NCI-H2081 treated with DMSO at 0.1 percent for 48 hours (cell line): ENCODE results near the gene WIPI1.
"Not testable (repeated sequence)": the region's sequence is repeated elsewhere in the genome, so short reads cannot be mapped to it uniquely, and the experiment has no call there.

Experiments
- DNase-seq: peaks from one replicate; lab custom pipeline; 2025; lab: John Stamatoyannopoulos, UW

WIPI1 gene

DNA sequence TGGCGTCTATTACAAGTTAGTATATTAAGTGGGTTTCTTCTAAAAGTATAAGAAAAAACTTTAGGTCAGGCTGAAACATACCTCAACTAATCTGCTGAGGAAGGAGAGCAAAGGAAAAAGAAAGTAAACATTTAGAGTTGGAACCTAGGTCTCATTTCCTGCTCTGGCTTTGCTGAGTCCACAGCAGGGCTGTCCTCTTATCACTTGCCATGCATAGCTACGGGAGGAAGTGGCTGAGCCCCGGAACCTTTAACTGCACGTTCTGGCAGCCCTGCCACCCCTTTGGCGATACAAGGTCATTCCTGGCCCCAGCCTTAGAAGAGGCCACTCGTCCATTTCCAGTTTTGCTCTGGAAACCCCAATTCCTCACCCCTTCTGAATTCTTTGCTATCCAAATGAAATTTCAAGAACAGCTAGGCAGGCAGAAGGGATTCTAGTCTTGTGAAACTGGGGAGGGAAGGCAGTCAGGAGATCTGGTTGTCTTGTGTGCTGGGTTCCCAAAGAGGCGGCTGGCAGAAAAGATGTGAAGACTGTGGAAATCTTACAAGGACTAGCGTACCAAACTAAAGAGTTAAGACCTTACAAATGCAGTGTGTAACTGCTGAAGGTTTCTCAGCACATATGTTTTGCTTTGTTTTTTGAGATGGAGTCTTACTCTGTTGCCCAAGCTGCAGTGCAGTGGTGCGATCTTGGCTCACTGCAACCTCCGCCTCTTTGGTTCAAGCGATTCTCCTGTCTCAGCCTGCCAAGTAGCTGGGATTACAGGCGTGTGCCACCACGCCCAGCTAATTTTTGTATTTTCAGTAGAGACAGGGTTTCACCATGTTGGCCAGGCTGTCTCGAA, 19.1 kb downstream of the WIPI1 start:
- no peak for DNase-seq

DNA sequence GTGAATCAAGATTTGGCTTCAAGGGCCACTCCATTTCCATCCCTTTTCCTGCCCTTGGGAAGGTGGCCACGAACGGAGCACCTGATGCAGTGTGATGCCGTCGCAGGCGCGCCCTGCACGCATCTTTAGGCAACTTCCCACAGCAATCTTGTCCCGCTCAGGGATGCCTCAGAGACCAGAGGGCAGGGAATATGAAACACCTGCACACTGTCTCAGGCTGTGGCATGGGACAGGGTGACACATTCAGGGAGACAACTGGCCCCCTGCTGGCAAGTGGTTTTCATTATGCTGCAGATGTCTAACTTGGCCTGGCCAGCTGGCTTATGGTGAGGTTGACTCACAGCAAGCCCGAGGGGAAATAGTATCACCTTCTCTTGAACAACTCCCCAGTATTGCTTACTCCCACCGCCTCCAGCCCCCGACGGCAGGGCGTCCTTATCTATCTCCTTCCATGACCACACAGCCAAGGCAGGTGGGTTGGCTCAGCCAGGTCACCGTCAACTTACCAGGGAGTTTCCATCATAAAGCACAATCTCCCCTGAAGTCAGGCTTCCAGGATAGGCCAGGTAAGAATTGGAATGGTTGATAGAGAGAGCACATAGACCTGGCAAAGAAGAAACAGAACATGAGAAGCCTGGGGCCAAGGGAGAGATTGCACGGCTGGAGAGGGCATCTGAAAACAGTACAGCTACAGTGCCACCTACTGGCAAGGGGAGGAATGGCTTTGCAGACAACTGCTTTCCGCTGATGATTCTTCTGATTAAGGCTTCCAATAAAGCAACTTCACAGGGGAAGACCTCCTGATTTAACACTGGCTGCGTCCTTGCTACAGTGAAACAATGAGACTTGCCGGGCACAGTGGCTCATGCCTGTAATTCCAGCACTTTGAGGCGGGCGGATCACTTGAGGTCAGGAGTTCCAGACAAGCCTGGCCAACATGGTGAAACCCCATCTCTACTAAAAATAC, 21.1 kb downstream of the WIPI1 start:
- DNase-seq: peak; percentile 70

DNA sequence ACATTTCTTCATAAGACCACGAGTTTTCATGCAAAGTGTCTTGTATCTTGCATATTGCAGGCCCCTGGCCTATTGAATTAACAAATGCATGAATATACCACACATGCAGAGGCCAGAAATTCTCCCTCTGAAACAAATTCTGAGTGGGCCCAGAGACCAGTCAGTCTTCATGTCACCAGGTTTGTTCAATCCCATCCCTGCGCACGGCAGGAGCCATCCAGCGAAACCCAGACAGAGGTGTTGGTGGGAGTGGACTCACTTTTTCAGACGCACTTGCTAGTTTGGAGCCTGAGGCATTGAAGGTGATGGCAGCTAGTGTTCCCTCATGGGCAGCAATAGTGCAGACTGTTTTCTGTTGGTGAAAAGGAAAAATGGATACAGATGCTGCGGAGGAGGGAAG, 21.9 kb downstream of the WIPI1 start:
- no peak for DNase-seq

DNA sequence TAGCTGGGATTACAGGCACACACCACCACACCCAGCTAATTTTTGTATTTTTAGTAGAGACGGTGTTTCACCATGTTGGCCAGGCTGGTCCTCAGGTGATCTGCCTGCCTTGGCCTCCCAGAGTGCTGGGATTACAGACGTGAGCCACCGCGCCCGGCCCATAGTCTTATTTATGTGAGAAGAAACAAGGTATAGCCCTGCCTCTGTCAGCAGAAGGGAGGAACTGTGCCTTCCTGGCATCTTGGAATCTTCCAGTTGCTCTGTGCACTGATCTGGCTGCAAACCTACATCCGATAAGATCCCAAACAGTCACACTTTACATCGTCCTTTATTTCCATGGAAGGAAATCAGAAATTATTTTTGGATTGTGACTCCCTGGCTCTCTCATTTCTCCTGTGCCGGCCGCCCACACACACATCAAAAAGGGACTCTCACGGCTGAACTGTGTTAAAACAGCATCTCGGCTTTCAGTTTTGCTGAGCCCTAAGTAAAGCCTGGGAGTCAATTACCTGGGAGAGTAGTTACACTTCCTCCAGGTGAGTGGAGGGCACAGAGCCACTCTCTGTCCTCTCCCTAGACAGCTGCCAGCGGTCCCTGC, 23.3 kb downstream of the WIPI1 start:
- no peak for DNase-seq

DNA sequence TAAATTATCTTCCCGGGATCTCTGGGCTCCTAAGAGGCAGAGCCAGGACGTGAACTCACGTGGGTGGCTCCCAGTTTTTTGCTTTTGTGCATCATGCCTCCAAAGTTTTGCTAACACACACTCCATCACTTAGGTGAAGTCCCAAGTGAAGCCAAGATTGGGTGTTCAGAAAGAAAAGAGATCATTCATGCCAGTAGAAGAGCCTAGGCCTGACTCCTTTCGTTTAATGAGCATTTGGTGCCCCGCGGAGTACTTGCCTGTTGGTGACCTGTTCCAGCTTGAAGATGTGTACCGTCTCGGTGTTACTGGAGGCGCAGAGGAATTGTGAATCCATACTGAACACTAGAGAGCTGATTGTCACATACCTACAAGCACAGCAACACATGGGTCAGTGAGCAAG, 24.1 kb downstream of the WIPI1 start:
- no peak for DNase-seq

DNA sequence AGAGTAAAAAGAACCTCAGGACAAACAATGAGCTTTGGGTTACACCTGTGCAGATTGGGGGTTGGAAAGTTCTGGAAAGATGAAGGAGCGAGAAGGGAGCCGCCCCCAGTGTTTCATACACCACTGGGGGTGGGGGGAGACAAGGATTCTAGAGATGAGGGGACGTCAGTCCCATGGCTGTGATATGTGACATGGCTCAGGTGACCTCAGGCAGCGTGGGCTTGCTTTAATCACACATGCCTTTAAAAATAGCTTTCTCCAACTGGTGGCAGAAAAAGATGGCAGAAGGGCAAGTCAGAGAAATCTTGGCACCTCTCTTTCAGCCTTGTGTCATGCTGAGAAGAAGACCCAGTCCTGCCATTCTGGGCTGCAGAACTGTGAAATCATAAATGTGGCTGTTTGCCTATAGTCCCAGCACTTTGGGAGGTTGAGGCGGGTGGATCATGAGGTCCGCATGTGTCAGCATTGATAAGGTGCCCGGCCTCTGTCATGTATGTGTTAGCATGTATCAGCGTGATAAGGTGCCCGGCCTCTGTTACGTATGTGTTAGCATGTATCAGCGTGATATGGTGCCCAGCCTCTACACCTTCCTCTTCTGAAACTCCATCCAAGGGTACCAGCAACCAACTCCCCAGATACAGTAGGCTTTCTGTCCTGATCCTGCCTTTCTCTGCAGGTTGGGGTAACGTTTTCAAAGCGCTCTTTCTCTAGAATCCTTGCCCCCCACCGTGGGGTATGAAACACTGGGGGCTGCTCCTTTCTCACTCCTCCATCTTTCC, 25.0 kb downstream of the WIPI1 start:
- DNase-seq: no peak

DNA sequence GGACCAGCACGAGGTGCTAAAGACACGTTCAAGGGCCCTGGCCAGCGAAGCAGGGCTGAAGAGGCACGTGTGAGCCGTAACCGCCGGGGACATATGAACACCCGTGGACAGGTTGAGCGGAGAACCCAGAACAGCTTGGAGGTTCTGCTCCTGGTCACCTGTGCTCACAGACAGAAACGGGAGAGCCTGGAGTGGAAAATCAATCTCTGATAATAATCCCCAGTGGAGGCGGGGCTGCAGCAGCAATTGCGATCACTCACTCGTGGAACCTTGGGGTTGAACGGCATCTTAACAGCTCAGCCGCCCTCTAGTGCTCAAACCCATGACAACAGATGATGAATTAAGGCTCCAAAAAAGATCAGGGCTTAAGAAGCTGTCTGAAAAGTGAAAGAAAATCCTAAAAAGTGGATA, 25.6 kb downstream of the WIPI1 start:
- no peak for DNase-seq

DNA sequence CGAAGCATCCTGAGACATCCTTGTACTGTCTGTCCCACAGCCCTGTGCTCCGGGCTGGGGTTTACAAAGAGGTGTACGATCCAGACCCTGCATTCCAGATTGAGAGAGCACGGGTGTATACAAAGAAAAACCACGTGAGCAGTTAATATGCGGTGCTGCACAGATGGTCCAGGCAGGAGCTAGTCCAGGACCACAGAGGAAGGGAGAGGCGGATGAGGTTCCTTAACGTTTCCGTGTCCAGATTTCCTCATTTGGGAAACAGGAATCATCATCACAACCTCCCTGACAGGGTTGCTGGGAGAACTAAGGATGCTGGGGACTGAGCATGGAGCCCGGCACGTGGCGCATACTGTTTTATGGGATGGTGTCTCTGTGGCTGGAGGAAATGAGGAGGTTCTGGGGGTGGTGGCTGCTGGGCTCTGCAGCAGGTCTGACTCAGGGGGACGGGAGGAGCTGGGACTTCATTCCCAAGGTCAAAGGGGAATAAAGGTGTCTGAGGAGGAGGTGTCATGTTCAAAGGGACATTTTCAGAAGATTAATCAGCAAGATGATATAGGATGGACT, 26.2 kb downstream of the WIPI1 start:
- no peak for DNase-seq

DNA sequence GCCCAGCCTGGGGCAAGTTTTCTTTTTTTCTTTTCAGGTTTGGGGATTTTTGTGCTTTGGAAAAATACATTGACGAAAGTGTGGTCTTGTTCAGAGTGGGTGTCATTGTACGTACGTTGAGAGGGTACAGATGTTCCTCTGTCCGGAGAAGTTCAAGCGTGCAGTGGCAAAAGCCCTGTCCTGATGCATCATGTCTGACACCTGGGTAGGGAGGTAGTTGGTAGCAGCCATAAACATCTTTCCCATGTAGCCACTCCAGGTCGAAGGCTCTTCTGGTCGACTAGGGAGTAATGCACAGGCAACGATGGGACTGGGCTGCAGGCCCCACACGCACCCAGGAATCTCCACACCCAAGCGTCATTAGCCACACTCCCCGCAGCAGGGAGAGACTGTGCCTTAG, 27.4 kb downstream of the WIPI1 start:
- DNase-seq: no peak

DNA sequence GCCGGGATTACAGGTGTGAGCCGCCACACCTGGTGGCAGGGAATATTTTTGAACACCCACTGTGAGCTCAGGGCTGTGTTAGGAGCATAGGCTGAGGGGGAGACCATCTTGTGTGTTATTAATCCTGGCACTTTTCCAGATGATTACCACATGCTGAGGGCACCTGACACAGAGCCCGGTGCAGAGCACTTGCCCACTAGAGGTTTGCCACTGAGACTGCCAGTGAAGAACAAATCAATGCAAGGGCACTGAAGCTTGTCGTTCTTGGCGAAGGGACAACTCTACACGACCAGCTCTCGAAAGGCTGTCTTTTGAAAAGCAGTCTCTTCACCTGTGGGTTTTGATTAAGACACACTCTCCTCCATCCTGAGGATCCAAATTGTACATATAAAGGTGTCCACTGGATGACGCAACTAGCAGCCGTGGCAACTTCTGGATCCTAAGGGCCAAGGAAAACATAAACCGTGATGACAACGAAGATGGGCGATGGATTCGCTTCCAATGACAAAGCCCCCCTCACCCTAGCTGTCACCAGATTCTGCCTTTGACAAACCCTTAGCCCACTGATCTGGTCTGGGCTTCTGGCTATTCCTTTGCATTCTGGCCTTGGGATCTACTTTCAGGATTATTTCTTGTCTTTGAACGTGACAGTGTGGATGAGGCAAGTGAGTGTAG, 28.7 kb downstream of the WIPI1 start:
- DNase-seq: no peak

DNA sequence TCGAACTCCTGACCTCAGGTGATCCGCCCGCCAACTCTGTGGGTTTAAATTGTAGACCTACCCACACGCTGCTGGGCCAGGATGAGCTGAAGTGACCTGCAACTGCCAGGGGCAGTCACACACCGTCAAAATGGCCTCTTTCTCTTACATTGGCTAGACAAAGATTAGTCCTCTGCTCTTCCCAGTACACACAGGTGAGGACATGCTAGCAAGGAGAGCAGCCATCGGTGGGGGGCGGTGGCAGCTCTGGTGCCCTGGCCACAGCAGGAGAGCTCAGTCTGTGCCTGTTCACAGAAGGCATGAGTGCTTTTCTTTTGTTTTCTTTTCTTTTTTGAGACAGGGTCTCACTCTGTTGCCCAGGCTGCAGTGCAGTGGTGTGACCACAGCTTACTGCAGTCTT, 29.7 kb downstream of the WIPI1 start:
- no peak for DNase-seq

DNA sequence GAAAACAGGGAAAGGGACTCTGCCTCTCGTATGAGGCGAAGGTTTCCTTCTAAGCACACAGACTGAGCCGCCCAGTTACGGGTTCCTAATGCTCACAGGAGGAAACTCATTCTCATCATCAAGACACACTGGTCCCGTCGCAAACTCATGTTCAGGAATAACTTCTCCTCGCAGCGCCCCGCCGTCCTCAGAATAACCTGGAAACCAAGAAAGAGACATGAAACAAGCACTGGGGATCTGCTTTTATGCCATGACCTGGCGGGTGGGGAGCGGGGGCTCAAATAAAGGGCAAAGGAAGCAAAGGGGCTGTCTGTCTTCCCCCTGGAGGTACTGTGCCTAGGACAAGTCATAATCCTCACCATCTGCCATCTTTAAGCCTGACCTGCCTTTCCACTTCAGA, 31.3 kb downstream of the WIPI1 start:
- DNase-seq: no peak

DNA sequence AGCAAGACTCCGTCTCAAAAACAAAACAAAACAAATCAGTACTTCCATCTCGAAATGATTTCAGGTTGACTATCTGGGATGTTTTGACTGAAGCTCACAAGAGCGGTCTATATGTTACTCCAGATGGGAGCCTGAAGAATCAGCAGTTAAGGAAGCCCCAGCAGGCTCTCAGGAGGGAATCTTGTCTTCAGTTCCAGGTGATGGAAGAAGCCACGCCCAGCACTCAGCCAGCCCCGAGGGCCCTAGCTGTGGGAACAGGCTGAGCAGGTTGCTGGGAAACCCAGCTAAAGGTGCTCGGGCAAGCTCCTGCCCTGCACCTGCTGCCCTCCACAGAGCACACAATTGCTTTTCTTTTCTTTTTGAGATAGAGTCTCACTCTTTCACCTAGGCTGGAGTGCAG, 32.4 kb downstream of the WIPI1 start:
- DNase-seq: no peak

DNA sequence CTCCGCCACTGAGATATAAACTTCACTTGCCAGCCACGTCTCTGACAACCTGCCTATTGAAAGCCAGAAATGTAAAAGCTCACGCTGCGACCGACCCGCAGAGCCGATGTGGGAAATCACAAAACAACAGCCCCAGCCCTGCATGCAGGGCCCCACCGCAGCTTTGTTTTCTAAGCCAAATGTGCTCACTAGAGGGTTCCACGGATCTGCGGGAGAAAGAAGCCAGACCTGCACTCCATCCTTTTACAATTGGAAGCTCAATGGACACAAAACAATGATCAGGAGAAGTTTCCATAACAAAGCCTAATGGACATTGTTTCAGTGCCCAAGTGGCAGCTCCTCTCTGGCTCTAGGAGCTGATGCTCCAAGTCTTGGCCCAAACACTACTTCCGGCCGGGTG, 33.1 kb downstream of the WIPI1 start:
- no peak for DNase-seq

DNA sequence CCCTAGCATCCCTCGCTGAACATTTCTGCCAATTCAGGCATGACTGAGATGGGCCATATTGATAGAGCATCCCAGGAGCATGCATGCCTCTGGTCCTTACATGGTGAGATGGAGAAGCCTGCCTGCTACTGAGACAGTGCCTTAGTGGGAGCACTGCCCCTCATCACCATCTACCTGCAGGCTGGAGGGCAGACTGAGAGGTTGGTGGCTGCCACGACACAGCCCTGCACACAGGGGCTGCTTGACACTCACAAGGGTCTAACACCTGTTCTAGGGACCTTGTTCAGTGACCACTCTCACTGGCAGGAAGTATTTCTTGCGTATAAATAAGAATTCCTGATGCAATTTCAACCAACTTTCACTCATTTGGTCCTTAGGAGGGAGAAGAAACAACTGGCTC, 34.0 kb downstream of the WIPI1 start:
- DNase-seq: no peak

DNA sequence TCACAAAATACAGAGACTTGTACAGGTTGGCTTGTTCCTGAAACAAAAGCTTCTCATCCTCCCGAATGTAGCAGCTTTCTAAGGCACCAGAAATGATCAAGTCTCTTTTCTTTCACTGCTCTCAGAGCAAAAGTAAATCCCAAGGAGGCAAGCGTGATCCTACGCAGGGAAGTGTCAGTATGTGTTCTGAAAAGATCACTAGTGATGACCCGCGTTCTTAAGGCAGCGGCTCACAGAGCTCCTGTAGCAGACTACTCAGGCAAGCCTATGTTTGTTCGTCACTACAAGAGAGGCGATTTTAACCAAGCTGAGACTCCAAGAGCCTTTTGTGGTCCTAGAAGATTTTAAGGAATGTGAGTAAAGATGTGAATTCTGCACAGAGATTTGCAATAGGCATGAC, 34.5 kb downstream of the WIPI1 start:
- DNase-seq: no peak

DNA sequence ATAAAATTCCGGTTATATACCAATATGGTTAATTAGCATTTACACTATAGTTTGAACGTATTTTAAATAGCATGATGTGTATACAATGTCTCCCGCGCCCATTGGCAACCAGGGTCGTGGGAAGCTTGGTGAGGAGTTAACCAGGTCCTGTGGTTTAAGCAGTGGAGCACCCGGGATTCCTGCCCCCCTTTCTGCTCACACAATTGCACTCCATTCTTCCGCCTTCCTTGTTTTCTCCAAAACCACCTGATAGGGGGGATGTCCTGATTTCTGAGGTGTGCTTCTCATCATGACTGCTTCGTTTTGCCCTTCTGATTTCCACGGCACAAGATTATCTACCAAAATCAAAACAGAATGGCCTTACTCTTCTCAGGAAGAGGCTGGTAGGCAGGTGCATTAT, 35.8 kb downstream of the WIPI1 start:
- no peak for DNase-seq

DNA sequence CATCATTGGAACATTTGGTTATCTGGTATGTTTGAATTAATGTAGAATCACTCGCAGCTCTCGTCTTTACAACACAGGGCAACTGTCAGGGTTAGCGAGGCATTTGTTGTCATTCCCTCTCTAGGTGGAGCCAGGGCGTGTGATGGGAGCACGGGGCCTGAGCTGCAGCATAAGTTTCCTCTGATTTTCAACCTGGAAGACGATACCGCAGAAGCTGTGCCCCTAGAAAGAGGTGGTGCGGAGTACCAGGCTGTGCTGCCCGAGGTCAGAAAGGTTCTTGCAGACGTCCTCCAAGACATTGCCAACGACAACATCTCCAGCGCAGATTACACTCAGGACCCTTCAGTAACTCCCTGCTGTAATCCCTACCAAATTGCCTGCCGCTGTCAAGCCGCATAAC, 37.2 kb downstream of the WIPI1 start:
- DNase-seq: no peak

DNA sequence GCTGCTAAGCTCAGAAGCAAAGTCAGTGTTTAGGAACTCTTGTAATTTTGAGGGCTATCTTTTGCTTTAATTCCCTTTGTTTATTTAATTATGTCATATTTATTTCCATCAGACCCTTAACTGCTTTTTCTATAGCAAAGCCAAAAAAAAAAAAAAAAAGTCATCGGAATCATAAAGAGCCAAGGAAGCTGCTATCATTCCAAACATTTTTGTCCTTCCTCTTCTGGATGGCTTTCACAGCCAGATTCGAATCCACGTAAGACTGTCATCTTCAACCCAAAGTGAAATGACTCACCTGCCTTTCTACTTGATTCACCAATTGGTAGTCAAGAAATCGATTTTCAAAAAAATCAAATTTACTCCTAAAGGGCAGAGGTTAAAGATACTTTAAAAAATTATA, 38.4 kb downstream of the WIPI1 start:
- DNase-seq: no peak

DNA sequence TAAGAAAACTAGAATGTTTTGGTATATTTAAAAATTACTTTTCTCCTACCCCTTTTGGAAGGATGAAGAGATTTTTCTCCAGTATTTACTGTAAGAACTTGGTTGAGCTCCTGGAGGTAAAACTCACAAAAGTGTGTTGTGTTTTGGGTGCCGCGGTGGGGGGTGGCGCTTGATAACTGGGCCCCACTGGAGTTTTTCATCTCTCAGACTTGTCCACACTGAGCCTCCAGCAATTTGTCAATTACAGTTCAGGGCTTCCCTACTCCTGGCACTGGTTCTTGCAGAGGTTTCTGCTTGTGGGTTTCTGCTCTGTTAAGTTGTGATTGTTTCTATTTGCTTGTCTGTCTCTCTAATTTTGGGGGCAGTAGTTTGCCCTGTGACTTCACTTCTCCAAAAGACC, 40.0 kb downstream of the WIPI1 start:
- DNase-seq: no peak

DNA sequence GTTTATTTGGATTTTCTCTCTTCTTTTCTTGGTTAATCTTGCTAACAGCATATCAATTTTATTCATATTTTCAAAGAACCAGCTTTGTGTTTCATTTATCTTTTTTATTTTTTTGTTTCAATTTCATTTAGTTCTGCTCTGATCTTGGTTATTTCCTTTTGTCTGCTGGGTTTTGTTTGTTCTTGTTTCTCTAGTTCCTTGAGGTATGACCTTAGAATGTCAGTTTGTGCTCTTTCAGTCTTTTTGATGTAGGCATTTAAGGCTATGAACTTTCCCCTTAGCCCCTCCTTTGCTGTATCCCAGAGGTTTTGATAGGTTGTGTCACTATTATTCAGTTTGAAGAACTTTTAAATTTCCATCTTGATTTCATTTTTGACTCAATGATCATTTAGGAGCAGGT, 42.4 kb downstream of the WIPI1 start:
- DNase-seq: not testable (repeated sequence)
